B cell (primary cell): Measurements from ENCODE around the gene CHCHD6. TPM values are rescaled to one million over a fixed set of nuclear protein-coding genes. Genes with fewer than 3 reads are reported as not detected.

Source experiments
- ATAC-seq: fragments of 200-7000 bp; cut with Tn5 transposase; one replicate; pipeline ENCODE4 v1.10.0; 2021; ENCODE audit warnings: low read depth, mild to moderate bottlenecking, moderate number of reproducible peaks, moderate library complexity
- CTCF ChIA-PET: fragments of 350-600 bp; sonication (Branson Sonifier 250); formaldehyde crosslinking; loops from one replicate; lab custom pipeline; 2021; ENCODE audit warnings: antibody characterized with exemption, inconsistent platforms; lab: Charles Lee
- POLR2A ChIA-PET: fragments of 350-600 bp; sonication (Branson Sonifier 250); formaldehyde crosslinking; loops from one replicate; lab custom pipeline; 2021; ENCODE audit warnings: antibody characterized with exemption; lab: Charles Lee
- DNase-seq: peaks from one replicate; pipeline ENCODE4 v3.0.0; 2013
- H2AFZ ChIP-seq: 2 replicates; pipeline ENCODE4 v1.6.1; 2012; ENCODE audit warnings: mild to moderate bottlenecking, low read depth, low read length; ENCODE audit not compliant: insufficient read depth, poor library complexity, severe bottlenecking
- H3K27ac ChIP-seq, 2 donors: 1 replicate in 1 of 2; 2 replicates in 1 of 2; pipeline ENCODE4 v1.5.1; 2012 to 2013; ENCODE audit warnings: low read length in 2 of 2, mild to moderate bottlenecking in 2 of 2, moderate library complexity in 1 of 2
- H3K27me3 ChIP-seq, 4 experiments: fragments of 200-600 bp in 1 of 4; sonication (generic) in 1 of 4; replicated peaks in 1 of 4; 1 replicate in 2 of 4; 2 replicates in 2 of 4; pipeline versions ENCODE4 v1.6.1 to v1.7.0; 2013 to 2016; ENCODE audit warnings: low read length in 3 of 4, mild to moderate bottlenecking in 2 of 4, mixed read lengths in 1 of 4, moderate library complexity in 1 of 4; ENCODE audit not compliant: insufficient read depth in 4 of 4, control insufficient read depth in 3 of 4; ENCODE audit errors: control extremely low read depth in 1 of 4
- H3K36me3 ChIP-seq, 2 experiments: replicated peaks in 1 of 2; 1 replicate in 1 of 2; 2 replicates in 1 of 2; pipeline versions ENCODE4 v1.6.1 to v1.7.1; 2013; ENCODE audit warnings: low read length in 1 of 2; ENCODE audit not compliant: insufficient read depth in 2 of 2, control insufficient read depth in 1 of 2; ENCODE audit errors: control extremely low read depth in 1 of 2, extremely low read depth in 1 of 2
- H3K4me1 ChIP-seq, 2 donors: fragments of 200-600 bp in 1 of 2; sonication (generic) in 1 of 2; 1 replicate in 1 of 2; 2 replicates in 1 of 2; pipeline versions ENCODE4 v1.5.1 to v1.6.1; 2013 to 2017; ENCODE audit warnings: low read length in 2 of 2; ENCODE audit not compliant: control insufficient read depth in 2 of 2, insufficient read depth in 2 of 2
- H3K4me2 ChIP-seq: replicated peaks from 2 replicates; pipeline ENCODE3; 2012; ENCODE audit warnings: mild to moderate bottlenecking, low read depth, low read length; ENCODE audit not compliant: poor library complexity, severe bottlenecking
- H3K4me3 ChIP-seq, 5 experiments: fragments of 200-600 bp in 1 of 5; sonication (generic) in 1 of 5; 1 replicate in 3 of 5; 2 replicates in 2 of 5; pipeline versions ENCODE4 v1.5.1 to v1.7.0; 2011 to 2016; ENCODE audit warnings: low read length in 4 of 5, mild to moderate bottlenecking in 4 of 5, low read depth in 2 of 5, control low read depth in 1 of 5, moderate library complexity in 1 of 5; ENCODE audit not compliant: insufficient read depth in 1 of 5; ENCODE audit errors: control extremely low read depth in 1 of 5, extremely low read depth in 1 of 5
- H3K79me2 ChIP-seq: fragments of 200-600 bp; sonication (generic); one replicate; pipeline ENCODE4 v1.6.0; 2016; ENCODE audit warnings: low read length; ENCODE audit not compliant: control insufficient read depth, insufficient read depth
- H3K9ac ChIP-seq: fragments of 200-600 bp; sonication (generic); 2 replicates; pipeline ENCODE4 v1.6.1; 2017; ENCODE audit warnings: mild to moderate bottlenecking, low read length, moderate library complexity
- H3K9me3 ChIP-seq, 3 donors: one replicate each; pipeline versions ENCODE4 v1.6.1 to v1.7.1; 2013; ENCODE audit warnings: low read length in 2 of 3; ENCODE audit not compliant: control insufficient read depth in 2 of 3, insufficient read depth in 1 of 3; ENCODE audit errors: control extremely low read depth in 1 of 3
- H4K20me1 ChIP-seq: 2 replicates; pipeline ENCODE4 v1.6.0; 2012; ENCODE audit warnings: mild to moderate bottlenecking, low read length; ENCODE audit not compliant: insufficient read depth, control insufficient read depth, poor library complexity, severe bottlenecking
- H3K27ac Mint-ChIP-seq: one replicate; pipeline ENCODE4 v1.8.0; 2021; ENCODE audit warnings: mixed read lengths
- H3K27me3 Mint-ChIP-seq: one replicate; pipeline ENCODE4 v1.8.0; 2021; ENCODE audit warnings: mixed read lengths
- H3K4me1 Mint-ChIP-seq: one replicate; pipeline ENCODE4 v1.8.0; 2021; ENCODE audit warnings: mixed read lengths
- H3K4me3 Mint-ChIP-seq: one replicate; pipeline ENCODE4 v1.8.0; 2021; ENCODE audit warnings: mixed read lengths
- H3K9me3 Mint-ChIP-seq: one replicate; pipeline ENCODE4 v1.8.0; 2022; ENCODE audit warnings: mixed read lengths; ENCODE audit not compliant: insufficient read depth
- EZH2 ChIP-seq: IDR thresholded peaks from 2 replicates; pipeline ENCODE4 v1.6.1; 2012; ENCODE audit warnings: borderline replicate concordance, low read depth, mild to moderate bottlenecking, moderate library complexity, low read length; ENCODE audit not compliant: insufficient read depth, poor library complexity, severe bottlenecking
- WGBS: methylation state at CpG from one replicate; pipeline ENCODE4 v1.1.5; 2013; ENCODE audit warnings: missing lambda C conversion rate; ENCODE audit not compliant: insufficient coverage; 5-methylcytosine and 5-hydroxymethylcytosine counted together
- intact Hi-C: fragments of 100-400 bp; cut with micrococcal nuclease; formaldehyde crosslinking; loops from one replicate; pipeline ENCODE4 v1.10.0; 2022
- polyA plus RNA-seq: library from polyadenylated mRNA; depleted of rRNA; stranded (reverse); fragments of >200 nt; gene quantifications from 2 replicates; pipeline ENCODE4 v1.2.3, GENCODE V29; 2012
- total RNA-seq, 2 donors: library from RNA; stranded (reverse); fragments of 120-200 nt in 1 of 2; gene quantifications; 1 replicate in 1 of 2; 2 replicates in 1 of 2; pipeline versions ENCODE4 v1.2.3 to v1.2.4, GENCODE V29; 2013 to 2022
- TF ChIP-seq, protein P1 (sequence below): fragments of 200-600 bp; IDR thresholded peaks from one replicate; pipeline ENCODE4 v1.8.0; 2022; ENCODE audit warnings: antibody characterized with exemption, mild to moderate bottlenecking

CHCHD6 gene
- total and polyA plus RNA-seq, 2 donors (not counting 1 experiment from before 2014, with no cell fraction given): 8.0 to 13.5 TPM

DNA sequence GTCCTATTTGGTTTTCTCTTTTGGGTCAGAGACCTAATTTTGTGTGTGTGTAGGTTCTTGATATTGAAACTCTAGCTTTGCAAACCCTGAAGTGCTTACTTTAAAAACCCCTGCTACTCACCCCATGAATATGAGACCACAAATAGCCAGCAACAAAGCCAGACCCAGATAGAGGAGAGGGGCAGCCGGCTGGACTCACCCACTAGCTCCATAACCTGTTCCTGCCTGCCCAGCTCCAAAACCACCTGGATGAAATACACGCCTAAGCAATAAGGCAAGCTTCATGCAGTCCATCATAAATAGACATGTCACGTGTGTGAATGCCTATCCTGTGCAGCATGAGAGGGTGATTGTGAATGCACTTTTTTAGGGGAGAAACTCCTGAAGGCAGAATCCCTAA, 45.5 kb upstream of the CHCHD6 start:
- ChIA-PET POLR2A (no interaction called here), CTCF (no interaction called here)
- no peaks in the 10 kb centered on the region for H3K9me3 Mint-ChIP-seq
- Histone ChIP-seq H3K4me1 (peaks cover 3% of the 10 kb centered on the region in 2 donors), H3K4me2 (no peak overlapping the region), H2AFZ (no peak overlapping the region), H3K27me3 (peaks cover 0 to 24% (median 2%) of the 10 kb centered on the region in 4 experiments), H3K27ac (no peak overlapping the region), H4K20me1 (no peaks in the 10 kb centered on the region), H3K4me3 (no peak overlapping the region), H3K9me3 (peaks cover 0 to 17% (median 0%) of the 10 kb centered on the region in 3 donors), H3K36me3 (no peaks in the 10 kb centered on the region), H3K9ac (no peak overlapping the region), H3K79me2 (no peaks in the 10 kb centered on the region)
- H3K4me3 Mint-ChIP-seq: no peak overlapping the region
- H3K4me1 Mint-ChIP-seq: peaks cover 7% of the 10 kb centered on the region
- ATAC-seq (no peak), DNase-seq (no peak)
- WGBS: 95% methylated on average over 2 of the region's 3 CpGs
- peaks cover 30% of the 10 kb centered on the region for H3K27me3 Mint-ChIP-seq
- TF ChIP-seq, protein P1, sequence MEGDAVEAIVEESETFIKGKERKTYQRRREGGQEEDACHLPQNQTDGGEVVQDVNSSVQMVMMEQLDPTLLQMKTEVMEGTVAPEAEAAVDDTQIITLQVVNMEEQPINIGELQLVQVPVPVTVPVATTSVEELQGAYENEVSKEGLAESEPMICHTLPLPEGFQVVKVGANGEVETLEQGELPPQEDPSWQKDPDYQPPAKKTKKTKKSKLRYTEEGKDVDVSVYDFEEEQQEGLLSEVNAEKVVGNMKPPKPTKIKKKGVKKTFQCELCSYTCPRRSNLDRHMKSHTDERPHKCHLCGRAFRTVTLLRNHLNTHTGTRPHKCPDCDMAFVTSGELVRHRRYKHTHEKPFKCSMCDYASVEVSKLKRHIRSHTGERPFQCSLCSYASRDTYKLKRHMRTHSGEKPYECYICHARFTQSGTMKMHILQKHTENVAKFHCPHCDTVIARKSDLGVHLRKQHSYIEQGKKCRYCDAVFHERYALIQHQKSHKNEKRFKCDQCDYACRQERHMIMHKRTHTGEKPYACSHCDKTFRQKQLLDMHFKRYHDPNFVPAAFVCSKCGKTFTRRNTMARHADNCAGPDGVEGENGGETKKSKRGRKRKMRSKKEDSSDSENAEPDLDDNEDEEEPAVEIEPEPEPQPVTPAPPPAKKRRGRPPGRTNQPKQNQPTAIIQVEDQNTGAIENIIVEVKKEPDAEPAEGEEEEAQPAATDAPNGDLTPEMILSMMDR: no peak
- no peak for TF ChIP-seq EZH2
- intact Hi-C loops: no loop called here
- no peak overlapping the region for H3K27ac Mint-ChIP-seq

- Histone ChIP-seq H3K36me3 (no peaks in the 10 kb centered on the region), H4K20me1 (no peaks in the 10 kb centered on the region), H3K4me3 (no peak overlapping the region), H3K27ac (no peak overlapping the region), H3K79me2 (no peaks in the 10 kb centered on the region), H3K9ac (no peak overlapping the region), H3K4me1 (no peaks in the 10 kb centered on the region), H2AFZ (no peak overlapping the region), H3K27me3 (peaks cover 0 to 29% (median under 1%) of the 10 kb centered on the region in 4 experiments), H3K9me3 (peaks cover 0 to 17% (median 0%) of the 10 kb centered on the region in 3 donors), H3K4me2 (no peak overlapping the region)
- Mint-ChIP-seq H3K27me3 (peaks cover 21% of the 10 kb centered on the region), H3K27ac (no peak overlapping the region), H3K4me1 (peaks cover under 1% of the 10 kb centered on the region), H3K4me3 (no peak overlapping the region), H3K9me3 (no peaks in the 10 kb centered on the region)
- CTCF ChIA-PET: interaction anchor here (2.2 kb wide), 1 partner anchor 19 kb away, joined by 9 read pairs; no protein-coding TSS in a partner anchor
- 85% methylated on average over 13 of the region's 19 CpGs for WGBS
- intact Hi-C loops: no loop called here
- no peak for ATAC-seq
- TF ChIP-seq, protein P1: no peak
- no peak for TF ChIP-seq EZH2
- POLR2A ChIA-PET: no interaction called here
- DNase-seq: no peak
These were observed 43.8 kb upstream of the CHCHD6 start for GRCh38 chr3:126659915-126660886.
